GM19238 (cell line): ENCODE data around the gene NKAPL.

Experiments
- DNase-seq: peaks from one replicate; pipeline ENCODE4 v3.0.0; 2011; ENCODE audit warnings: low spot score; ENCODE audit not compliant: insufficient read length

NKAPL gene

DNA sequence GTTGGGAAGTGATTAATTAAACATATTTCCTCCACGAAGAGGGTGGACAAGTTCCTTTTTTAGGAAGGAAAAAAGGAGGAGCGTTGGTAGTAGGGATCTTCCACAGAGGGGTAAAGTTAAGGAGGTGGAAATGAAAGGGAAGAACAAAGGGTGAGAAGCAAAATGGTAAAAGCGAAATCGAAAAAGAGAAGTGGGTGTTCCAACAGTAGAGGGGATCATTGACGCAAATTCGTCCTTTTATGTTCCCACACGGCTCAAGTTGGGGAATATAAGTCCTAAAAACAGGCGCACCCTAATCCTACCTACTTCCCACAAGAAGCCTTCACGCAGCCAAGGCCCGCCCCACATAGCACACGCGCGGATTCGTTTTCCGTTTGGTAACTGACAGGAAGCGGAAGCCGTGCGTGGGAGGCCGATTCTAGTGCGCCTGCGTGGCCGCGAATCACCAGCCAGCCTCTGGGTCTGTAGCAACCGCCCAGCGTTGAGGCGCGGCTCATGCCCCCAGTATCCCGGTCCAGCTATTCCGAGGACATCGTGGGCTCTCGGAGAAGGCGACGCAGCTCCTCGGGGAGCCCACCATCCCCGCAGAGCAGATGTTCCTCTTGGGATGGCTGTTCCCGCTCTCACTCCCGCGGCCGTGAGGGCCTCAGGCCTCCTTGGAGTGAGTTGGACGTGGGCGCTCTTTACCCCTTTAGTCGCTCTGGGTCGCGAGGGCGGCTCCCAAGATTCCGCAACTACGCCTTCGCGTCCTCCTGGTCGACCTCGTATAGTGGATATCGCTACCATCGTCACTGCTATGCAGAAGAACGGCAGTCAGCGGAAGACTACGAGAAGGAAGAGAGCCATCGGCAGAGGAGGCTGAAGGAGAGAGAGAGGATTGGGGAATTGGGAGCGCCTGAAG, at the start of gene NKAPL:
Gene NKAPL, plus strand, starts transcription at position 421 of the 901 bp plus-strand sequence. Its CDS starts 75 bp downstream, at position 496.
- no peak for DNase-seq

GRCh38 chr6:28209753-28210535, 49.2 kb upstream of the NKAPL start:
- no peak for DNase-seq

- no peak for DNase-seq
Observed at GRCh38 chr6:28211840-28212509, 47.1 kb upstream of the NKAPL start.

DNA sequence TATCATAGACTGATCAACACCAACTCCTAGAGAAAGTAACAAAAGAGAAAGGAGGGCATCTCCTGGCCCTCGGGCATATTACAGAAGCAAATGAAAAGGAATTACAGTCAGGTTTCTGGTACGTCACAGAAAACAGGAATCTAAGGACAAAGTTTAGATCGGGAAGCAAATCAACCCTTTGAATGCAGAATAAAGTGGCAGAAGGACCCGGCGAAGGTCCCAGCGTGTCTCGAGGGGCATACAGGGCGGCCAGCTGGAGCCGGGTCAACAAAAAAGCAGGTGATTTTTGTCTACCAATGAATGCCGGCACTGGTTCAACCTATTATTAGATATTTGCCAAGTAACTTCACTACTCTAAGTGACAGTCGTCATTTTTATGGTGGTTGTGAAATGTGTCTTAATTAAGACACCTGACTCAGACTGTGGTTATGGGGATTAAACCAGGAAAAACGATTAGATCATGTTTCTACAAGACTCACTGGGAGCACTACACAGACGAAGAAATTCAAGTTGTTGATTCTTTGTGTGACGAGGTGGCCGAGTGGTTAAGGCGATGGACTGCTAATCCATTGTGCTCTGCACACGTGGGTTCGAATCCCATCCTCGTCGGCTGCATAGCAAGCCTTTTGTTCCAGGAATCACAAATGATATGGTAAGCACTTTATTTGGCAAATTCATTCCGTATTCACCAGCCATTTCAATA, 46.4 kb upstream of the NKAPL start:
- DNase-seq: no peak

DNA sequence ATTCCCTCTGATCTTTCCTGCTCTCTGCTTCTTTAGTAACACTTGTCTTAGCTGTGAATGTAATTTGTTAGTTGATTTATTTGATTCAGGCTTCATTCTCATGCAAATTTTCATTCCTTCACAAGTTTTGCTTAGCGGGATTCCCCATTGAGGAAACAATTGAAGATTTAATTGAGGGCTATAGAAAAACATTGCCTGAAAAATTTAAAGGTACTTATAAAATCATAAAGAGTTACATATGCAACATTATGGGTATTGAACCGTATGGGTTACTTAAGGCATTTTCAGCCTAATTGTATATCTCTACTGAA, 45.9 kb upstream of the NKAPL start:
- no peak for DNase-seq

- no peak for DNase-seq
Observed at GRCh38 chr6:28215425-28215824, 43.7 kb upstream of the NKAPL start.

DNA sequence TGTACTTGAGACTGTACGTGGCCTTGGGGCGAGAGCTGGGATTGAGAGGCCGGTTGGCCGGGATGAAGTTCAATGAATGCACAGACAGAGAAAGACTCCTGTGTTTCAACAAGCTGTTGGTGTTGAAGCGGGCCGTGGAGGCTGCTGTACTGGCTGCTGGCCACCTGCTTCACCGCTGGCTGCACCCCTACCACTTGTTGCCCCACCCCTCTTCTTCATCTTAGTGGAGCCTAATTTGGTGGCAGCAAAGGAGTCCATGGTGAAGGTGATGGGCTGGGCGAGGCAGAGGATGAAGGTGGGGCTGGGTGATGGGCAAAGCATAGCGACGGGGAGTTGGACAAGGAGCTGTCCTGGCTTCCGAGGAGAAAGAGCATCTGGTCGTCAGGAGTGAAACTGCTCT, 41.2 kb upstream of the NKAPL start:
- DNase-seq: no peak

DNA sequence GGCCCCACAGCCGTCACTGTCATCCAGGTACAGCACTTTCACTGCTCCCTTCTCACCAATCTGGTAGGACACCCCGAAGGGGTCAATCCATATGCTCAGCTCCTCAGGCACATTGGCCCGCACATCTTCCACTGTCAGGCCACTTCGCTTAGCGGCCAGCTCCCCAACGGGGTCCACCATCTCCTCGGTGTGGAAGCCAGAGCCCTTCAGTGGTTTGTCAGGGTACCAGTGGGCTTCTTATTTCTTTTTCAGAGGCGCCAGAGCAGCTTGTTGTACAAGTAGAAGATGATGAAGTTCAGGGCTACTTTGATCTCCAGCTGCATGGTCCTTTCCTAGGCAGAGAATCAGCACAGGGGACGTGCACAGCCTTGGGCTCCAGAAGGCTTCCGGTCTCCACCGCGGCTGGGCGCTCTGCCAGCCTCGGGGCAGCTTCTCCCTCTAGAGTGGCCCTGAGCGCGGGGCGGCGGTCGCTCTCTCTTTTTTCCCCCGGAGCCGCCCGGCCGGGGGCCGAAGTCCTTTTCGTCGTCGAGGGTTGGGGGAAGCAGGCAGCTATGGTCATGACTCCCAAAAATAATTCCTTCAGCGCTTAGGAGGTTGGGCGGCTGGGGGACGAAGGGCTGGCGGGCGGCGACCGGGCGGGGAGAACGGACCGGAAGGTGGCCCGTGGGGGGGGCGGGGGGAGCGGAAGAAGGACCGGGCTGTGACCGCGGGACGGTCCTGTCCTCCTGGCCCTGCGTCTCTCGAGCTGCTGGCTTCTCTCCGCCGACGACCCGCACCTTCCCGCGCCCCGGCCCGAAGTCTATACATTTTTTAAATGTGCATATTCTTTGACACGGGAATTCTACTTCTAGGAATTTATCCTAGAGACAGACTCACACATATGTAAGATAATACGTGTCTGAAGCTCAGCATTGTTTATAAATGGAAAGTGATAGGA, 40.5 kb upstream of the NKAPL start:
- peak; percentile 57 for DNase-seq

GRCh38 chr6:28220257-28221133, 38.6 kb upstream of the NKAPL start:
- DNase-seq: no peak

DNA sequence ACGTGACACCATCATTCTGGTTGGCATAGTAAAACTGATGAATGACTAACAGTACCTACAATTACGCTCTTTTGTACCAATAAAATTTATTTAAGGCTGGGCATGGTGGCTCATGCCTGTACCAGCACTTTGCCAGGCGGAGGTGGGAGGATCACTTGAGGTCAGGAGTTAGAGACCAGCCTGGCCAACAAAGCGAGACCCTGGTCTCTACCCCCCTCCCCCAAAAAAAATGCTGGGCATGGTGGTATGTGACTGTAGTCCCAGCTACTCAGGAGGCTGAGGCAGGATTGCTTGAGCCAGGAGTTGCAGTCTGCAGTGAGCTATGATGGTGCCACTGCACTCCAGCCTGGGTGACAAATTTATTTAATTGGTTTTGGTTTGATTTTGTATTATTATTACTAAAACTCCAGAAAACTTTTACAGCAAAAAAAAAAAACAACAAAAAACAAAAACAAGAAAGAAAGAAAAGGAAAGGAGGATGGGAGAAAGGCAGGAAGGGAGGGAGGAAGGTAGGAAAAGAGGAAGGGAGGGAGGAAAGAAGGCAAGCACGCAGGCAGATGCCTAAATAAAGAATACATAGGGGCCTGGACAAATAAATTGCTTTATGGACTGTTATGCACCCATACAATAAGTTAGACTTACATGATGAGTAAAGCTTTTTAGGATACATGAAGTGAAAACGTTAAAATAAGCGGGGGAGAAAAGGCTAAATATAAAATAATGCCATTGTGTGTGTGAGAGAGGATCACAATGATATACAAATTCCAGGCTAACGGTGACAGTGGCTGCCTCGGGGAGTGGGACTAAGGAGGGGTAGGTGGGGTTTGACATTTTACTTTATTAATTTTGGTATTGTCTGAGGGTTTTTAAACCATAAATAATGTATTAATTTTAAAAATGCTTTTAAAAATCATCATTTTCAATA, 34.7 kb upstream of the NKAPL start:
- no peak for DNase-seq

DNA sequence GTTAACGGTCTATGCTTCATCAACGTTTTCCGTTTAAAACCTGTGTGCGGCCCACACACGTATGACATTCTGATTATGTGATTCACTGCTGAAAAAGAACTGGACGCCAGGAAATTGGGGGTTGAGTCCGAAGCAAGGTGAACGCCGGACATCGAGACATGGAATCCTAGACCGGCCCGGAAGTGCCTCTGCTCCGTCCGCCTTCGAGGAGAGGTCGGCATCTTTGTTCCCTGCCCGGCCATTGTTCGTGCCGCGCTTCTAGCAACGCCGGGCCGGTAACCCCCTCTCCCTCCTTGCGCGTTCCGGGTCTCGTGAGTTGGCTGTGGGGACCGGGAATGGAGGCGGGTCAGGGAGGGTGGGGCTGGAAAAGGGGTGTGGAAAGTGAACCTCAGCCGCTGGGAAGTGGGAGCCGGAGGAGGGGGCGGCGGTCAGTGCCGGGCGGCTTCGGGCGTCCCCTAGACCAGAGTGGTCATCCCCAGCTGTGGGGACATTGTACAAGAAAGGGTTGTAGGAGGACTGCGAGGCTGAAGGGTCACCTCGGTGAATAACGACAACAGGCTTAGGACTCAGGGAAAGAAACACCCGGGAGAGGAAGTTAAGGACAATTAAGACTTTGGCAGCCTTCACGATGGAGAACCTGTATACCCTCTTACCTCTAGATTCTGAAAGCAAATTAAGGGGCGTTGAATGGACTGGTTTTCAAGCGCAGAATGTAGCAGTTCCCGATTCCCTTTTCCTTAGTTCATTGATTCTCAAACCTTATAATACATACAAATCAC, 33.9 kb upstream of the NKAPL start, which contains the start of gene ZSCAN9:
Gene ZSCAN9, plus strand, starts transcription at position 220 of the 779 bp plus-strand sequence. CDS start 1,810 bp downstream, outside the sequence.
- DNase-seq: peak; percentile 60

DNA sequence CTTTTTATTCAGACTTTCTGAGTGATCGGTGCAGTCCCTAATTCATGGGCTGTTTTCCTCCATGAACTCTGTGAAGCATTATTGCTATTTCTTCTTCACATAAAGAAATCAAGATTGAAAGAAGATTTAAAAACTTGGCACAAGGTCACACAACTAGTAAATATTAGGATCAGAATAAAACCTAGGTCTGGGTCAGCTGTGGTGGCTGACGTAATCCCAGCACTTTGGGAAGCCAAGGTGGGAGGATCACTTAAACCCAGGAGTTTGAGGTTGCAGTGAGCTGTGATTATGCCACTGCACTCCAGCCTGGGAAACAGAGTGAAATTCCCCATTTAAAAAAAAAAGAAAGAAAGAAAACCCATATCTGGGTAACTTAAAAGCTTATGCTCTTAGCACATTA, 32.6 kb upstream of the NKAPL start:
- DNase-seq: no peak

DNA sequence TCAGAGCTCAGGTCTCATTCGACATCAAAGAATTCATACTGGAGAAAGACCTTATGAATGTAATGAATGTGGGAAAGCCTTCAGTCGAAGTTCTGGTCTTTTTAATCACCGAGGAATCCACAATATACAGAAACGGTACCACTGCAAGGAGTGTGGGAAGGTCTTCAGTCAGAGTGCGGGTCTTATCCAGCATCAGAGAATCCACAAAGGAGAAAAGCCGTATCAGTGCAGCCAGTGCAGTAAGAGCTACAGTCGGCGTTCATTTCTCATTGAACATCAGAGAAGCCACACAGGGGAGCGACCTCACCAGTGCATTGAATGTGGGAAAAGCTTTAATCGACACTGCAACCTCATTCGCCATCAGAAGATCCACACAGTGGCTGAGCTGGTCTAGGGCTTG, 26.3 kb upstream of the NKAPL start:
- no peak for DNase-seq

DNA sequence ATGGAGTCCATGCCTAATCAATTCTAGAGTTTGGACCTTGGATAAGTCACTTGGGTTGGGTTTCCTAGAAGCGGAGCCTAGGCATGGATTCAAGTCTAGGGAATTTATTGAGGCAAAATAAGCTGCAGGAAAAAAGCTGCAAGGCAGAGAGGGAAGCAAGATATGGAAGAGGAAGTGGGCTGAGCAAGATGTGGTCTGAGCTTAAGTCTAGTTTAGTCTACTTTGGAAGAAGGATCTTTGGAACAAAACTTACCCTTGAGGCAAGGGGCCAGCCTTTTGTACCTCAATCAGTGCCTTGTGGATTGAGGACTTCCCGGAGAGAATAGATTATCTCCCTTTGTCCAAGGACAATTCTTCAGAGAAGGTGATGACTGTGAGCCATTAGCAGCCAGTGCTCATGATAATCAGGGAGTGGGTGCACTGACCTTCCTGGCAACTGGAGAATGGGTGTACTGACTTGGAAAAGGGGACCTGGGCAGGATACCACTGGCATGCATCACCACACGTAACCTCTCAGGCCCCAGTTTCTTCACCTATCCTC, 23.1 kb upstream of the NKAPL start:
- no peak for DNase-seq

- DNase-seq: no peak
Observed at GRCh38 chr6:28239636-28240035, 19.5 kb upstream of the NKAPL start.

- DNase-seq: no peak
Observed at GRCh38 chr6:28240471-28240870, 18.6 kb upstream of the NKAPL start.

DNA sequence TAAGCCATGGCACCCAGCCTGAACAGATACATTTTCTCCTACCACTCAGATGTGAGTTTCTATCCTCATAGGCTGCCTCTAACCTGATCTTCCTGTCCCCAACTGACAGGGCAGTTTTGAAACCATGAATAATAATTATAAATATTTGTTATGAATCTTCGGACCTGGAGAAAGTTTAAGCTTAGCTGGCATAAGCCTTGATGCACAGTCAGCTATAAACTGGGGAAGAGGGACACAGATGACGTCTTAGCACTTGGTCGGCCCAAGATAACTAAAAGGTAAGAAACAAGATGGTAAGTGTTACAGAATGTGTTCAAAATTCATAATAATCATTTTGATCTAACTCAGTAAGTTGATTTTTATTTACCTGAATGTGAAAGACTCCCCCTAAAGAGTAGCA, 15.2 kb upstream of the NKAPL start:
- no peak for DNase-seq
